ENCODE results near the gene TUBAL3. TPM values are rescaled to one million over a fixed set of nuclear protein-coding genes. Genes with fewer than 3 reads are reported as not detected.

TUBAL3 gene
- total and polyA plus RNA-seq, 2 donors (not counting 3 experiments of a cell fraction or from before 2014, with no cell fraction given): not detected

DNA sequence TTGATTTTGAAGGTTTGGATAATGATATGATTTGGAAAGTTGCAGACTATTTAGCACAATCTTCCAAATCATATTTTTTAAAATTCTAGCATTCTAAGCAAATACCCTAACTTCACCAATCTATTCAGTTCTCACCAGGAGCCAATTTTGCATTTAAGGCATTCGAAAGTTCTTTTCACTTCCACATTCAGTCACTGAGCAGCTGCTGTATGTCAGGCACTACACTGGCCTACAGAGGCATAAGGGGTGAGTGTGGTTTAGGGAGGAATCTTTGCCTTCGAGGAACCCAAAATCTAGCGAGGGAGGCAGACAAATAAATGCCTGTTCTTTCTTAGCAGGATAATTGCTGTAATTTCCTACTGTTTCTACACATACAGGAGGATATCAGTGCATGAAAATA lies 50.6 kb downstream of the TUBAL3 start:
- CTCF ChIA-PET: no interaction called here
- dilution Hi-C loops (cut with MboI; ENCODE audit: extremely low pct_ligation_motif_present, low sequenced_read_pairs): no loop called here
- no peaks in the 10 kb centered on the region for H3K36me3 ChIP-seq (ENCODE audit: control insufficient read depth in 2 of 2, extremely low read depth in 1 of 2, insufficient read depth in 2 of 2, low read length in 2 of 2)

More for the DNA sequence above, 50.6 kb downstream of the TUBAL3 start:
- no peak overlapping the region for H3K27ac ChIP-seq (ENCODE audit: insufficient read depth, low read depth, low read length)
- BruUV-seq (replicated peaks): no TSS peak
- no peak for DNase-seq (ENCODE audit: low read depth, low spot score)
- H3K79me2 ChIP-seq (ENCODE audit: control insufficient read depth, insufficient read depth, low read length): no peaks in the 10 kb centered on the region
- no peak overlapping the region for H3K4me2 ChIP-seq (ENCODE audit: insufficient read depth, low read length)
- no peak overlapping the region for H3K4me3 ChIP-seq (replicated peaks in 1 of 3; ENCODE audit: insufficient read depth in 1 of 3, low read depth in 1 of 3, low read length in 3 of 3)
- H3K9ac ChIP-seq (replicated peaks; ENCODE audit: extremely low read depth, insufficient read depth, low read length): no peak overlapping the region
- POLR2A ChIA-PET: no interaction called here
- H3K9me1 ChIP-seq (replicated peaks; ENCODE audit: control insufficient read depth, extremely low read depth, insufficient read depth, low read length): no peaks in the 10 kb centered on the region
- H4K20me1 ChIP-seq (replicated peaks; ENCODE audit: control insufficient read depth, extremely low read depth, insufficient read depth, low read length): no peaks in the 10 kb centered on the region
- intact Hi-C loops (cut with micrococcal nuclease): no loop called here
- no peak for TF ChIP-seq FOS (IDR thresholded peaks at IDR 0.05; ENCODE audit: borderline replicate concordance, insufficient read depth, low read length)
- no peak for TF ChIP-seq EZH2 (IDR thresholded peaks at IDR 0.05; ENCODE audit: borderline replicate concordance, low read depth, low read length, severe bottlenecking)
- TF ChIP-seq GATA2 (IDR thresholded peaks at IDR 0.05; ENCODE audit: insufficient read depth, insufficient read length, low read depth, low read length): no peak
- no peak for TF ChIP-seq JUN (IDR thresholded peaks at IDR 0.05; ENCODE audit: borderline replicate concordance, insufficient read depth, insufficient read length, low read depth)
- TF ChIP-seq POLR2AphosphoS5 (IDR thresholded peaks at IDR 0.05; ENCODE audit: insufficient read depth, low read depth, low read length): no peak
- no peak for TF ChIP-seq POLR2A (IDR thresholded peaks at IDR 0.05; ENCODE audit: low read depth, low read length)
- TF ChIP-seq, protein P1, sequence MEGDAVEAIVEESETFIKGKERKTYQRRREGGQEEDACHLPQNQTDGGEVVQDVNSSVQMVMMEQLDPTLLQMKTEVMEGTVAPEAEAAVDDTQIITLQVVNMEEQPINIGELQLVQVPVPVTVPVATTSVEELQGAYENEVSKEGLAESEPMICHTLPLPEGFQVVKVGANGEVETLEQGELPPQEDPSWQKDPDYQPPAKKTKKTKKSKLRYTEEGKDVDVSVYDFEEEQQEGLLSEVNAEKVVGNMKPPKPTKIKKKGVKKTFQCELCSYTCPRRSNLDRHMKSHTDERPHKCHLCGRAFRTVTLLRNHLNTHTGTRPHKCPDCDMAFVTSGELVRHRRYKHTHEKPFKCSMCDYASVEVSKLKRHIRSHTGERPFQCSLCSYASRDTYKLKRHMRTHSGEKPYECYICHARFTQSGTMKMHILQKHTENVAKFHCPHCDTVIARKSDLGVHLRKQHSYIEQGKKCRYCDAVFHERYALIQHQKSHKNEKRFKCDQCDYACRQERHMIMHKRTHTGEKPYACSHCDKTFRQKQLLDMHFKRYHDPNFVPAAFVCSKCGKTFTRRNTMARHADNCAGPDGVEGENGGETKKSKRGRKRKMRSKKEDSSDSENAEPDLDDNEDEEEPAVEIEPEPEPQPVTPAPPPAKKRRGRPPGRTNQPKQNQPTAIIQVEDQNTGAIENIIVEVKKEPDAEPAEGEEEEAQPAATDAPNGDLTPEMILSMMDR (IDR thresholded peaks at IDR 0.05; ENCODE audit: extremely low read depth in 1 of 2, insufficient read depth in 1 of 2, low read depth in 1 of 2, low read length in 2 of 2): no peak
- no peak for TF ChIP-seq MYC (IDR thresholded peaks at IDR 0.05; ENCODE audit: low read depth, low read length)
- TF ChIP-seq, protein P2, sequence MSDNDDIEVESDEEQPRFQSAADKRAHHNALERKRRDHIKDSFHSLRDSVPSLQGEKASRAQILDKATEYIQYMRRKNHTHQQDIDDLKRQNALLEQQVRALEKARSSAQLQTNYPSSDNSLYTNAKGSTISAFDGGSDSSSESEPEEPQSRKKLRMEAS (IDR thresholded peaks at IDR 0.05; ENCODE audit: insufficient read depth, insufficient read length): no peak
- no peaks in the 10 kb centered on the region for H3K4me1 ChIP-seq (ENCODE audit: control insufficient read depth, extremely low read depth, insufficient read depth, low read length)
- peaks cover 0 to 15% of the 10 kb centered on the region in 2 experiments for H3K27me3 ChIP-seq (ENCODE audit: control insufficient read depth in 2 of 2, insufficient read depth in 2 of 2, low read length in 2 of 2)
- FAIRE-seq: no peak
- H2AFZ ChIP-seq (ENCODE audit: low read depth, low read length): no peak overlapping the region
- no peaks in the 10 kb centered on the region for H3K9me3 ChIP-seq (replicated peaks; ENCODE audit: control insufficient read depth, insufficient read depth, low read length)

Data from endothelial cell of umbilical vein (primary cell).